VCaP (cell line): Measurements from ENCODE around the gene ZSCAN4.
A peak's percentile ranks its signal among the peaks of the same experiment; 100 is the strongest.

Source experiments
- H3K27ac ChIP-seq: fragments of 450-650 bp; 2 replicates; pipeline ENCODE4 v1.5.1; 2017
- TF ChIP-seq, protein P1 (sequence below): fragments of 450-650 bp; conservative IDR thresholded peaks from 2 replicates; pipeline ENCODE4 v1.5.1; 2017; ENCODE audit warnings: mild to moderate bottlenecking, moderate library complexity

Gene ZSCAN4

GRCh38 chr19:57641715-57642234 is 27.0 kb upstream of the ZSCAN4 start:
- H3K27ac ChIP-seq: peak overlapping the region; percentile 76
- TF ChIP-seq, protein P1, sequence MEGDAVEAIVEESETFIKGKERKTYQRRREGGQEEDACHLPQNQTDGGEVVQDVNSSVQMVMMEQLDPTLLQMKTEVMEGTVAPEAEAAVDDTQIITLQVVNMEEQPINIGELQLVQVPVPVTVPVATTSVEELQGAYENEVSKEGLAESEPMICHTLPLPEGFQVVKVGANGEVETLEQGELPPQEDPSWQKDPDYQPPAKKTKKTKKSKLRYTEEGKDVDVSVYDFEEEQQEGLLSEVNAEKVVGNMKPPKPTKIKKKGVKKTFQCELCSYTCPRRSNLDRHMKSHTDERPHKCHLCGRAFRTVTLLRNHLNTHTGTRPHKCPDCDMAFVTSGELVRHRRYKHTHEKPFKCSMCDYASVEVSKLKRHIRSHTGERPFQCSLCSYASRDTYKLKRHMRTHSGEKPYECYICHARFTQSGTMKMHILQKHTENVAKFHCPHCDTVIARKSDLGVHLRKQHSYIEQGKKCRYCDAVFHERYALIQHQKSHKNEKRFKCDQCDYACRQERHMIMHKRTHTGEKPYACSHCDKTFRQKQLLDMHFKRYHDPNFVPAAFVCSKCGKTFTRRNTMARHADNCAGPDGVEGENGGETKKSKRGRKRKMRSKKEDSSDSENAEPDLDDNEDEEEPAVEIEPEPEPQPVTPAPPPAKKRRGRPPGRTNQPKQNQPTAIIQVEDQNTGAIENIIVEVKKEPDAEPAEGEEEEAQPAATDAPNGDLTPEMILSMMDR: no peak

DNA sequence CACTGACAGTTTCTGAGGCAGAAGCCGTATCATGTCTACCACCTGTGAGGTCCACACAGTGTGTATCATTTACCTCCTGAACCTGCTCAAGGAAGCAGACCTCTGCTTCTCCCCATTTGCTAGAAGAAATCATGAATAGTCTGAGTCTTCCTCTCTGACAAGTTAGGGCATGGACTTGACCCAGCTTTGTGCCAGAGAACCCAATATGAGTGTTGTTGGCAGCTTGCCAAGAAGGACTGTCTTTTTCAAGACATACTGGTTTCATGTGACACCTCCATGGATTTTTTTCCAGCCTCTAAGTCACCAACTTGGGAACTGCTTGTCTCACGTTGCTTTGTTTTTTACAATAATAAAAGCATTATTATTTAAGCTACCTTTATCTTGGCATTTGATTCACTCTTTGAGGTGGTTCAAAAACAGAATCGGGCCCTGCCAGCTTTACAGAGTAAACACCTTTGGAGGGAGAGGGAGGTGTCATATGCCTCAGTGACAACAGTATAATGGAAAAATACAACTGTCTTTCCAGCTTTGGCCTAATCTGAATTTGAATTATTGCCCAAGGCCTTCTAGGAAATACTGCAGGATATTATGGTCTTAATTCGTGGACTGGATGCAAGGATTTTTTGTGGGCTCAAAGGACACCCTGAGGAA is 26.2 kb upstream of the ZSCAN4 start:
- peak overlapping the region; percentile 76 for H3K27ac ChIP-seq
- TF ChIP-seq, protein P1: no peak

DNA sequence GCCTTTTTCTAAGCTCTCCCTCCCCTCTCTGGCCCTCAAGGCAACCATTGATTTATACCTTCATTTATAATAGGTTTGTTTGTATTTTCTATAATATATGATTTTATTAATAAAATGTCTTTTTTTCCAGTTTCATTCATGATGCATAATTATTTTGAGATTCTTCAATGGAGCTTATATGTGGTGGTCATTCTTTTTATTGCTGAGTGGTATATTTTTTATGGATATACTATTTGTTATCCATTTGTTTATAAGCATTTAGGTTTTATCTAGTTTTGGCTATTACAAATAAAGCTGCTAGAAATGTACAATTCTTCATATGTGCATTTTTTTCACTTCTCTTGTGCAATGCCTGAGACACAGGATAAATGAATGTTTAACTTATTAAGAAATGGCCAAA is 25.0 kb upstream of the ZSCAN4 start:
- peak overlapping the region; percentile 76 for H3K27ac ChIP-seq
- TF ChIP-seq, protein P1: no peak

- TF ChIP-seq, protein P1: no peak
- H3K27ac ChIP-seq: no peak overlapping the region
Observed at GRCh38 chr19:57648331-57649003, 20.3 kb upstream of the ZSCAN4 start.

DNA sequence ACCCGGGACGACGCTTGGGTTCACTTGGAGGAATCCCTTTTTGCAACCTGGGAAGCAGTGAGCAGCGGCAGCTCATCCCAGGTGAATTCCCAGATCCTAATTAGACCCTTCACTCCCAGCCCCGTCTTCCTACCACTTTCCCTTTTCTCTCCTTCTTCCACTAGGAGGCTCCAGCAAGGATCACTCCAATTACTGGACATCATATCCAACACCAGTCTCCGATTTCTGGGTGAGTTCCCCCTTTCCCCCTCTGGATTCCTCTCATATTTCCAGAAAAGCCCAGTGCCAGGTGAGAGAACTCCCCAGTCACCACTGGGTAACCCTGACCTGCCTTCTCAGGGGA is 17.1 kb upstream of the ZSCAN4 start:
- H3K27ac ChIP-seq: no peak overlapping the region
- TF ChIP-seq, protein P1: no peak

DNA sequence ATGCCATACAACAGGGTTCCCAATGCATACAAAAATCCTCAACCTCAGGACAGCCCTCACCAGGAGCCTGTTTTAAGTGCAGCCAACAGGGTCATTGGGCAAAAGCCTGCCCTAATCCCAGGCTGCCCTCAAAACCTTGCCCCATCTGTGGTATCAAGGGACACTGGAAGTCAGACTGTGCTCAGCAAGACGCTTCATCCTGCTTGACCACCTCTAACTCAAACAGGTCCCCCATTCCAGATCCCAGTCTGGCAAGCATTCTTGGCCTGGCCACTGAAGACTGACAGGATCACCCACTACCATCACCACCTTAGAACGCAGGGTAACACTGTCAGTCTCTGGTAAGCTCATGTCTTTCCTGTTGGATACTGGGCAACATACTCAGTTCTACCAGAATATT is 15.0 kb upstream of the ZSCAN4 start:
- TF ChIP-seq, protein P1: no peak
- no peak overlapping the region for H3K27ac ChIP-seq

DNA sequence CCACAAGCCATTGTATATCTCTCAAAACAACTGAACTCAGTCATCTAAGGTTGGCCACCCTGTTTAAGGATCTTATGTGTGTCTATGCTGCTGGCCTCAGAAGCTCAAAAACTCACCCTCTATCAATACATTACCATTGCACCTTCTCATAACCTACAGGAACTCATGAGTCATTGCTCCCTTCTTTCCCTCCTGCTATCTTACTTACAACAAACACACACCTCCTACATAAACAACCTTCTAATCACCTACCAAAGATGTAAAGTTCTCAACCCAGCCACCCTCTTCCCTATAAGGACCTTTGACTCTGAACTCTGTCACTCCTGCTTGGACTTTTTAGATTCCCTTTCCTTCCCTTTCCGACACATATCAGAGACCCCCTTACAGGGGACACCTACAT is 13.3 kb upstream of the ZSCAN4 start:
- TF ChIP-seq, protein P1: no peak

More for the DNA sequence above, 13.3 kb upstream of the ZSCAN4 start:
- no peak overlapping the region for H3K27ac ChIP-seq
